Central memory CD8-positive, alpha-beta T cell (primary cell): ENCODE results near the gene WDR7.

Experiments
- ATAC-seq: fragments of 150-1000 bp; cut with Tn5 transposase; replicated peaks from 2 replicates; pipeline ENCODE4 v1.10.0; 2022; ENCODE audit warnings: mild to moderate bottlenecking, moderate FRiP score, moderate number of reproducible peaks; ENCODE audit not compliant: poor library complexity, severe bottlenecking; ENCODE audit errors: extremely low read depth
- DNase-seq, 2 donors: peaks; one replicate each; pipeline ENCODE4 v3.0.0; 2021; ENCODE audit warnings: low spot score in 2 of 2
- H3K27ac Mint-ChIP-seq: one replicate; pipeline ENCODE4 v1.8.0; 2022; ENCODE audit warnings: low read depth, mild to moderate bottlenecking, moderate library complexity, mixed read lengths
- H3K27me3 Mint-ChIP-seq: one replicate; pipeline ENCODE4 v1.8.0; 2022; ENCODE audit warnings: mixed read lengths
- H3K36me3 Mint-ChIP-seq: one replicate; pipeline ENCODE4 v1.8.0; 2022; ENCODE audit warnings: mild to moderate bottlenecking, moderate library complexity, mixed read lengths; ENCODE audit not compliant: insufficient read depth
- H3K4me1 Mint-ChIP-seq: one replicate; pipeline ENCODE4 v1.8.0; 2022; ENCODE audit warnings: mixed read lengths
- H3K4me3 Mint-ChIP-seq: one replicate; pipeline ENCODE4 v1.8.0; 2022; ENCODE audit warnings: mild to moderate bottlenecking, moderate library complexity, mixed read lengths
- H3K9me3 Mint-ChIP-seq: one replicate; pipeline ENCODE4 v1.8.0; 2022; ENCODE audit warnings: mixed read lengths

The WDR7 gene

GRCh38 chr18:57003342-57003741 lies 352.2 kb downstream of the WDR7 start:
- DNase-seq (no peak), ATAC-seq (no peak)
- no peak overlapping the region for H3K27ac Mint-ChIP-seq
- H3K9me3 Mint-ChIP-seq, result no peaks in the 10 kb centered on the region
- no peaks in the 10 kb centered on the region for H3K27me3 Mint-ChIP-seq
- no peaks in the 10 kb centered on the region for H3K36me3 Mint-ChIP-seq
- H3K4me3 Mint-ChIP-seq, result no peak overlapping the region
- H3K4me1 Mint-ChIP-seq, result peaks cover 9% of the 10 kb centered on the region

GRCh38 chr18:57004366-57005121 lies 353.4 kb downstream of the WDR7 start:
- Mint-ChIP-seq H3K27me3 (no peaks in the 10 kb centered on the region), H3K27ac (peak overlapping the region; percentile 6), H3K9me3 (no peaks in the 10 kb centered on the region), H3K4me1 (peaks cover 9% of the 10 kb centered on the region), H3K4me3 (no peak overlapping the region), H3K36me3 (no peaks in the 10 kb centered on the region)
- ATAC-seq (peak; percentile 49), DNase-seq (no peak)

- Mint-ChIP-seq H3K27me3 (no peaks in the 10 kb centered on the region), H3K4me3 (no peak overlapping the region), H3K36me3 (peaks cover 2% of the 10 kb centered on the region), H3K9me3 (no peaks in the 10 kb centered on the region), H3K4me1 (peaks cover 9% of the 10 kb centered on the region), H3K27ac (no peak overlapping the region)
- no peak for ATAC-seq
- no peak for DNase-seq
Observed at GRCh38 chr18:57008001-57008686, 357.0 kb downstream of the WDR7 start.

- ATAC-seq (no peak), DNase-seq (no peak)
- Mint-ChIP-seq H3K27ac (no peak overlapping the region), H3K4me3 (no peak overlapping the region), H3K27me3 (no peaks in the 10 kb centered on the region), H3K9me3 (no peaks in the 10 kb centered on the region), H3K36me3 (peaks cover 4% of the 10 kb centered on the region), H3K4me1 (no peaks in the 10 kb centered on the region)
Observed at GRCh38 chr18:57009844-57010243, 358.7 kb downstream of the WDR7 start.

GRCh38 chr18:57014772-57015413 lies 363.7 kb downstream of the WDR7 start:
- Mint-ChIP-seq H3K9me3 (no peaks in the 10 kb centered on the region), H3K4me3 (no peak overlapping the region), H3K4me1 (peaks cover 5% of the 10 kb centered on the region), H3K27me3 (no peaks in the 10 kb centered on the region), H3K27ac (no peak overlapping the region), H3K36me3 (peaks cover 4% of the 10 kb centered on the region)
- ATAC-seq, result no peak
- no peak for DNase-seq

GRCh38 chr18:57015451-57015850 lies 364.3 kb downstream of the WDR7 start:
- Mint-ChIP-seq H3K36me3 (peaks cover 3% of the 10 kb centered on the region), H3K9me3 (no peaks in the 10 kb centered on the region), H3K4me3 (no peak overlapping the region), H3K27me3 (no peaks in the 10 kb centered on the region), H3K27ac (no peak overlapping the region), H3K4me1 (peaks cover 5% of the 10 kb centered on the region)
- DNase-seq (no peak), ATAC-seq (no peak)

- Mint-ChIP-seq H3K4me3 (no peak overlapping the region), H3K27me3 (no peaks in the 10 kb centered on the region), H3K9me3 (no peaks in the 10 kb centered on the region), H3K4me1 (peaks cover 5% of the 10 kb centered on the region), H3K27ac (no peak overlapping the region), H3K36me3 (peaks cover 11% of the 10 kb centered on the region)
- DNase-seq, result no peak
- no peak for ATAC-seq
Observed at GRCh38 chr18:57018845-57019244, 367.7 kb downstream of the WDR7 start.

- H3K4me3 Mint-ChIP-seq, result no peak overlapping the region
- DNase-seq (no peak), ATAC-seq (no peak)
- peaks cover 13% of the 10 kb centered on the region for H3K36me3 Mint-ChIP-seq
- H3K9me3 Mint-ChIP-seq, result no peaks in the 10 kb centered on the region
- H3K27me3 Mint-ChIP-seq, result no peaks in the 10 kb centered on the region
- peak overlapping the region; percentile 67 for H3K27ac Mint-ChIP-seq
- H3K4me1 Mint-ChIP-seq, result no peaks in the 10 kb centered on the region
Observed at GRCh38 chr18:57022716-57023115, 371.6 kb downstream of the WDR7 start.

GRCh38 chr18:57023275-57023882 lies 372.2 kb downstream of the WDR7 start:
- Mint-ChIP-seq H3K9me3 (no peaks in the 10 kb centered on the region), H3K4me1 (no peaks in the 10 kb centered on the region), H3K27ac (no peak overlapping the region), H3K4me3 (no peak overlapping the region), H3K36me3 (peaks cover 16% of the 10 kb centered on the region), H3K27me3 (no peaks in the 10 kb centered on the region)
- ATAC-seq (no peak), DNase-seq (no peak)

GRCh38 chr18:57025540-57025939 lies 374.4 kb downstream of the WDR7 start:
- no peak overlapping the region for H3K27ac Mint-ChIP-seq
- no peak for ATAC-seq
- H3K4me3 Mint-ChIP-seq, result no peak overlapping the region
- peaks cover 21% of the 10 kb centered on the region for H3K36me3 Mint-ChIP-seq
- H3K9me3 Mint-ChIP-seq, result no peaks in the 10 kb centered on the region
- no peaks in the 10 kb centered on the region for H3K4me1 Mint-ChIP-seq
- no peaks in the 10 kb centered on the region for H3K27me3 Mint-ChIP-seq
- no peak for DNase-seq

GRCh38 chr18:57026316-57026715 lies 375.2 kb downstream of the WDR7 start:
- no peaks in the 10 kb centered on the region for H3K4me1 Mint-ChIP-seq
- no peaks in the 10 kb centered on the region for H3K27me3 Mint-ChIP-seq
- H3K9me3 Mint-ChIP-seq, result no peaks in the 10 kb centered on the region
- no peak overlapping the region for H3K4me3 Mint-ChIP-seq
- H3K27ac Mint-ChIP-seq, result no peak overlapping the region
- ATAC-seq (no peak), DNase-seq (no peak)
- H3K36me3 Mint-ChIP-seq, result peaks cover 22% of the 10 kb centered on the region

GRCh38 chr18:57027190-57027708 lies 376.1 kb downstream of the WDR7 start:
- Mint-ChIP-seq H3K4me3 (no peak overlapping the region), H3K36me3 (peaks cover 18% of the 10 kb centered on the region), H3K4me1 (no peaks in the 10 kb centered on the region), H3K9me3 (no peaks in the 10 kb centered on the region), H3K27me3 (no peaks in the 10 kb centered on the region), H3K27ac (no peak overlapping the region)
- ATAC-seq (no peak), DNase-seq (no peak)
